IMR-90 (cell line): ENCODE data around the gene PPOX. TPM values are rescaled to one million over a fixed set of nuclear protein-coding genes. Genes with fewer than 3 reads are reported as not detected.

Source experiments
- ATAC-seq: fragments of 200-7000 bp; cut with Tn5 transposase; 2 replicates; pipeline ENCODE4 v1.9.1; 2020; ENCODE audit warnings: low read depth, mild to moderate bottlenecking, moderate library complexity
- BruUV-seq: library from RNA; stranded (reverse); fragments of 400-500 nt; replicated peaks from 2 replicates; lab custom pipeline; 2021; lab: Mats Ljungman, UMichigan
- CTCF ChIA-PET: fragments of 300-600 bp; formaldehyde crosslinking; extraction: SDS; loops from one replicate; lab custom pipeline; 2021; ENCODE audit warnings: antibody characterized with exemption; lab: Yijun Ruan, JAX
- POLR2A ChIA-PET: fragments of 300-600 bp; sonication (Branson Sonifier 250); formaldehyde crosslinking; loops from one replicate; lab custom pipeline; 2022; ENCODE audit warnings: antibody characterized with exemption; ENCODE audit not compliant: unreplicated experiment; lab: Charles Lee
- DNase-seq: peaks from one replicate; pipeline ENCODE4 v3.0.0; 2013
- H2AFZ ChIP-seq: replicated peaks from 2 replicates; pipeline ENCODE3; 2013; ENCODE audit warnings: low read length, mild to moderate bottlenecking; ENCODE audit not compliant: poor library complexity
- H2AK5ac ChIP-seq: 2 replicates; pipeline ENCODE4 v1.6.1; 2013; ENCODE audit warnings: low read depth, low read length, inconsistent platforms
- H2AK9ac ChIP-seq: replicated peaks from 2 replicates; pipeline ENCODE3; 2013; ENCODE audit warnings: mild to moderate bottlenecking, low read depth, low read length, moderate library complexity; ENCODE audit not compliant: poor library complexity
- H2BK120ac ChIP-seq: 2 replicates; pipeline ENCODE4 v1.6.1; 2013; ENCODE audit warnings: low read depth, low read length, inconsistent platforms
- H2BK15ac ChIP-seq: 3 replicates; pipeline ENCODE4 v1.6.1; 2013; ENCODE audit warnings: low read depth, low read length, inconsistent platforms
- H2BK20ac ChIP-seq: 2 replicates; pipeline ENCODE4 v1.6.1; 2013; ENCODE audit warnings: low read depth, mild to moderate bottlenecking, inconsistent platforms, low read length, moderate library complexity
- H2BK5ac ChIP-seq: 2 replicates; pipeline ENCODE4 v1.6.1; 2013; ENCODE audit warnings: mild to moderate bottlenecking, low read depth, low read length, inconsistent platforms; ENCODE audit not compliant: poor library complexity, severe bottlenecking
- H3K14ac ChIP-seq: replicated peaks from 2 replicates; pipeline ENCODE4 v1.6.1; 2013; ENCODE audit warnings: low read depth, low read length, inconsistent platforms
- H3K18ac ChIP-seq: 2 replicates; pipeline ENCODE4 v1.6.1; 2013; ENCODE audit warnings: low read depth, low read length, control low read depth
- H3K23ac ChIP-seq: 2 replicates; pipeline ENCODE4 v1.6.1; 2013; ENCODE audit warnings: low read depth, low read length, inconsistent platforms
- H3K27ac ChIP-seq: 2 replicates; pipeline ENCODE4 v1.5.1; 2013; ENCODE audit warnings: mild to moderate bottlenecking, control low read depth, low read length; ENCODE audit not compliant: insufficient read depth
- H3K27me3 ChIP-seq: 2 replicates; pipeline ENCODE4 v1.6.1; 2013; ENCODE audit warnings: low read length; ENCODE audit not compliant: control insufficient read depth, insufficient read depth
- H3K36me3 ChIP-seq: 2 replicates; pipeline ENCODE4 v1.6.1; 2013; ENCODE audit warnings: low read length, mixed read lengths; ENCODE audit not compliant: control insufficient read depth, insufficient read depth
- H3K4ac ChIP-seq: 2 replicates; pipeline ENCODE4 v1.6.1; 2013; ENCODE audit warnings: low read depth, low read length, inconsistent platforms
- H3K4me1 ChIP-seq: 2 replicates; pipeline ENCODE4 v1.6.1; 2013; ENCODE audit warnings: low read length, mixed read lengths; ENCODE audit not compliant: control insufficient read depth, insufficient read depth
- H3K4me2 ChIP-seq: 2 replicates; pipeline ENCODE4 v1.6.1; 2013; ENCODE audit warnings: low read depth, mild to moderate bottlenecking, control low read depth, low read length, moderate library complexity
- H3K4me3 ChIP-seq: 2 replicates; pipeline ENCODE4 v1.5.1; 2013; ENCODE audit warnings: low read depth, mild to moderate bottlenecking, control low read depth, low read length, moderate library complexity; ENCODE audit not compliant: insufficient read depth
- H3K56ac ChIP-seq: 2 replicates; pipeline ENCODE4 v1.6.1; 2013; ENCODE audit warnings: low read length, inconsistent platforms; ENCODE audit not compliant: insufficient read depth; ENCODE audit errors: extremely low read depth
- H3K79me1 ChIP-seq, 2 experiments: 2 replicates each; pipeline ENCODE4 v1.6.1; 2013; ENCODE audit warnings: low read length in 2 of 2, inconsistent platforms in 1 of 2, low read depth in 1 of 2
- H3K9ac ChIP-seq: 2 replicates; pipeline ENCODE4 v1.6.1; 2013; ENCODE audit warnings: low read depth, low read length, control low read depth
- H3K9me1 ChIP-seq: 2 replicates; pipeline ENCODE4 v1.6.1; 2013; ENCODE audit warnings: low read length, inconsistent platforms; ENCODE audit not compliant: insufficient read depth
- H3K9me3 ChIP-seq: 2 replicates; pipeline ENCODE4 v1.6.1; 2013; ENCODE audit warnings: low read length; ENCODE audit not compliant: control insufficient read depth, insufficient read depth
- H4K20me1 ChIP-seq: 2 replicates; pipeline ENCODE4 v1.6.1; 2013; ENCODE audit warnings: low read length, inconsistent platforms; ENCODE audit not compliant: insufficient read depth
- H4K5ac ChIP-seq: 2 replicates; pipeline ENCODE4 v1.6.1; 2013; ENCODE audit warnings: mild to moderate bottlenecking, low read depth, low read length, control low read depth
- H4K8ac ChIP-seq, 2 experiments: 2 replicates each; pipeline ENCODE4 v1.6.1; 2013; ENCODE audit warnings: low read depth in 2 of 2, low read length in 2 of 2, control low read depth in 1 of 2, inconsistent platforms in 1 of 2
- H4K91ac ChIP-seq: 2 replicates; pipeline ENCODE4 v1.6.1; 2013; ENCODE audit warnings: low read depth, low read length, inconsistent platforms; ENCODE audit not compliant: insufficient read depth
- CEBPB ChIP-seq: IDR thresholded peaks from 2 replicates; pipeline ENCODE4 v1.6.1; 2012; ENCODE audit warnings: low read depth, low read length, improper control_type of control experiment
- CHD1 ChIP-seq: IDR thresholded peaks from 2 replicates; pipeline ENCODE4 v1.6.1; 2012; ENCODE audit warnings: low read depth, low read length, improper control_type of control experiment
- CTCF ChIP-seq: conservative IDR thresholded peaks from 2 replicates; pipeline ENCODE4 v1.5.1; 2012; ENCODE audit warnings: mild to moderate bottlenecking, low read depth, low read length, improper control_type of control experiment
- ELK1 ChIP-seq: fragments of 150-350 bp; IDR thresholded peaks from 2 replicates; pipeline ENCODE4 v1.6.1; 2016; ENCODE audit warnings: low read depth, mild to moderate bottlenecking, low read length, moderate library complexity, borderline replicate concordance
- FOS ChIP-seq: fragments of 150-350 bp; IDR thresholded peaks from 2 replicates; pipeline ENCODE4 v1.6.1; 2016; ENCODE audit warnings: low read depth, low read length
- MAZ ChIP-seq: IDR thresholded peaks from 2 replicates; pipeline ENCODE4 v1.6.1; 2012; ENCODE audit warnings: low read depth, mild to moderate bottlenecking, low read length, improper control_type of control experiment, moderate library complexity, borderline replicate concordance
- MXI1 ChIP-seq: IDR thresholded peaks from 2 replicates; pipeline ENCODE4 v1.6.1; 2012; ENCODE audit warnings: low read depth, mild to moderate bottlenecking, low read length, moderate library complexity, borderline replicate concordance
- NFE2L2 ChIP-seq: fragments of 150-350 bp; IDR thresholded peaks from 2 replicates; pipeline ENCODE4 v1.6.1; 2016; ENCODE audit warnings: low read depth, mild to moderate bottlenecking, low read length
- POLR2A ChIP-seq: IDR thresholded peaks from 2 replicates; pipeline ENCODE4 v1.6.1; 2012; ENCODE audit warnings: mild to moderate bottlenecking, low read depth, low read length
- RAD21 ChIP-seq: IDR thresholded peaks from 2 replicates; pipeline ENCODE4 v1.6.1; 2012; ENCODE audit warnings: low read length, improper control_type of control experiment
- RCOR1 ChIP-seq: IDR thresholded peaks from 2 replicates; pipeline ENCODE4 v1.6.1; 2012; ENCODE audit warnings: mild to moderate bottlenecking, low read length, improper control_type of control experiment; ENCODE audit not compliant: insufficient replicate concordance
- RFX5 ChIP-seq: IDR thresholded peaks from 2 replicates; pipeline ENCODE4 v1.8.0; 2012; ENCODE audit warnings: low read depth, mild to moderate bottlenecking, low read length, moderate library complexity
- SMC3 ChIP-seq: fragments of 150-350 bp; IDR thresholded peaks from 2 replicates; pipeline ENCODE4 v1.6.1; 2016; ENCODE audit warnings: low read depth, mild to moderate bottlenecking, antibody characterized with exemption, low read length, moderate library complexity
- USF2 ChIP-seq: fragments of 150-350 bp; IDR thresholded peaks from 2 replicates; pipeline ENCODE4 v1.6.1; 2017; ENCODE audit warnings: mild to moderate bottlenecking, antibody characterized with exemption, low read length, low read depth
- WGBS, 2 experiments: methylation state at CpG; one replicate each; pipeline versions ENCODE4 v1.1.5 to v1.1.7; 2013; ENCODE audit warnings: missing lambda C conversion rate in 2 of 2; ENCODE audit not compliant: insufficient read length in 1 of 2; ENCODE audit errors: extremely low coverage in 2 of 2; 5-methylcytosine and 5-hydroxymethylcytosine counted together
- dilution Hi-C: fragments of 300-500 bp; cut with HindIII; formaldehyde crosslinking; loops from one replicate; pipeline ENCODE4 v1.14.3; 2018; ENCODE audit warnings: low sequenced_read_pairs; ENCODE audit not compliant: unreplicated experiment
- in situ Hi-C: fragments of 300-500 bp; cut with MboI; formaldehyde crosslinking; loops from 3 replicates; pipeline ENCODE4 v1.14.3; 2019; ENCODE audit warnings: low sequenced_read_pairs, inconsistent platforms, mixed read lengths
- intact Hi-C: fragments of 100-400 bp; cut with micrococcal nuclease; formaldehyde crosslinking; loops from 2 replicates; pipeline ENCODE4 v1.10.0; 2022
- polyA plus RNA-seq, 3 experiments: library from polyadenylated mRNA; depleted of rRNA; stranded (reverse); fragments of >200 nt; gene quantifications; 2 replicates each; pipeline ENCODE4 v1.2.3, GENCODE V29; 2012; ENCODE audit warnings: low replicate concordance in 1 of 3
- total RNA-seq: library from RNA; depleted of rRNA; stranded (reverse); fragments of >200 nt; gene quantifications from 2 replicates; pipeline ENCODE4 v1.2.3, GENCODE V29; 2012

The PPOX gene
- total and polyA plus RNA-seq, 2 of the 4 experiments (the other 2 are of a cell fraction) = 6.1 to 14.3 TPM

GRCh38 chr1:161174911-161175310 lies 8.7 kb downstream of the PPOX start:
- Histone ChIP-seq H3K14ac (no peak overlapping the region), H2AK9ac (no peak overlapping the region), H2BK15ac (no peak overlapping the region), H3K4me1 (peaks cover 17% of the 10 kb centered on the region), H3K9ac (no peak overlapping the region), H3K56ac (no peak overlapping the region), H3K9me3 (no peaks in the 10 kb centered on the region), H3K23ac (no peak overlapping the region), H4K8ac (no peak overlapping the region), H3K9me1 (peaks cover 11% of the 10 kb centered on the region), H4K91ac (no peak overlapping the region), H3K79me1 (peaks cover 14 to 43% of the 10 kb centered on the region in 2 experiments), H2AFZ (no peak overlapping the region), H3K4me3 (no peak overlapping the region), H3K4me2 (no peak overlapping the region), H3K36me3 (peaks cover 40% of the 10 kb centered on the region), H4K20me1 (peaks cover 13% of the 10 kb centered on the region; the same call in 1 of the 2 replicates), H3K27ac (no peak overlapping the region), H2BK5ac (no peak overlapping the region), H4K5ac (no peak overlapping the region), H3K4ac (no peak overlapping the region), H2BK20ac (no peak overlapping the region), H2BK120ac (no peak overlapping the region), H3K27me3 (no peaks in the 10 kb centered on the region), H3K18ac (no peak overlapping the region), H2AK5ac (no peak overlapping the region)
- WGBS, 2 experiments = 100% methylated on average over 7 of the region's 11 CpGs; no CpG with 5 or more reads in 1 of the 2 experiments
- CTCF ChIA-PET = no interaction called here
- no peak for ATAC-seq
- intact Hi-C loops = no loop called here
- TF ChIP-seq USF2 (no peak), NFE2L2 (no peak), MXI1 (no peak), CTCF (no peak), POLR2A (no peak), SMC3 (no peak), CEBPB (no peak), FOS (no peak), RAD21 (no peak), CHD1 (no peak), RFX5 (no peak), ELK1 (no peak), MAZ (no peak), RCOR1 (no peak)
- POLR2A ChIA-PET = no interaction called here
- DNase-seq = no peak
- dilution Hi-C loops = no loop called here
- in situ Hi-C loops = no loop called here
- BruUV-seq = no TSS peak
